SU-DHL-6 (cell line): ENCODE data around the gene GLG1.

Source experiments
- H2AFZ ChIP-seq: fragments of 200-600 bp; sonication (generic); 2 replicates; pipeline ENCODE4 v1.6.1; 2014; ENCODE audit warnings: low read depth, mild to moderate bottlenecking, moderate library complexity, mixed read lengths, antibody characterized with exemption, low read length; ENCODE audit not compliant: severe bottlenecking
- H3F3A ChIP-seq: fragments of 200-600 bp; shearing (Covaris generic); 2 replicates; pipeline ENCODE4 v1.6.0; 2016; ENCODE audit warnings: antibody characterized with exemption, mild to moderate bottlenecking; ENCODE audit not compliant: insufficient read depth
- H3K27ac ChIP-seq: fragments of 200-600 bp; sonication (generic); 2 replicates; pipeline ENCODE4 v1.5.1; 2016; ENCODE audit warnings: low read depth, mild to moderate bottlenecking, low read length, moderate library complexity, mixed read lengths
- H3K27me3 ChIP-seq: fragments of 200-600 bp; sonication (generic), shearing (Covaris generic); 2 replicates; pipeline ENCODE4 v1.6.0; 2014; ENCODE audit warnings: mild to moderate bottlenecking, low read length
- H3K36me3 ChIP-seq: fragments of 200-600 bp; sonication (generic); 2 replicates; pipeline ENCODE4 v1.6.1; 2014; ENCODE audit warnings: mild to moderate bottlenecking, low read length, mixed read lengths
- H3K4me2 ChIP-seq: fragments of 300-600, 200-600 bp; shearing (Covaris generic), sonication (generic); 2 replicates; pipeline ENCODE4 v1.6.0; 2014; ENCODE audit warnings: low read length, low read depth, mild to moderate bottlenecking; ENCODE audit not compliant: poor library complexity, severe bottlenecking
- H3K4me3 ChIP-seq: fragments of 200-600 bp; sonication (generic); 2 replicates; pipeline ENCODE4 v1.5.1; 2014; ENCODE audit warnings: antibody characterized with exemption, low read length, mild to moderate bottlenecking, mixed read lengths; ENCODE audit not compliant: insufficient read depth, poor library complexity, severe bottlenecking
- H3K79me2 ChIP-seq: fragments of 200-600 bp; sonication (generic); 2 replicates; pipeline ENCODE4 v1.6.1; 2014; ENCODE audit warnings: mild to moderate bottlenecking, low read length, moderate library complexity; ENCODE audit not compliant: insufficient read depth
- H3K9ac ChIP-seq: fragments of 200-600 bp; sonication (generic); 2 replicates; pipeline ENCODE4 v1.7.0; 2014; ENCODE audit warnings: mild to moderate bottlenecking, low read length
- H3K9me2 ChIP-seq: fragments of 200-600 bp; sonication (generic); replicated peaks from 2 replicates; pipeline ENCODE4 v1.6.1; 2014; ENCODE audit warnings: low read length; ENCODE audit not compliant: insufficient read depth
- H3K9me3 ChIP-seq: fragments of 200-600 bp; sonication (generic); 2 replicates; pipeline ENCODE4 v1.6.1; 2014; ENCODE audit warnings: low read length, mixed read lengths; ENCODE audit not compliant: insufficient read depth
- H4K20me1 ChIP-seq: fragments of 200-600 bp; sonication (generic); 2 replicates; pipeline ENCODE4 v1.6.1; 2014; ENCODE audit warnings: low read depth, mild to moderate bottlenecking, antibody characterized with exemption, low read length, moderate library complexity, mixed read lengths
- CTCF ChIP-seq: fragments of 200-600 bp; sonication (generic); IDR thresholded peaks from one replicate; pipeline ENCODE4 v1.5.1; 2017; ENCODE audit warnings: antibody characterized with exemption, mild to moderate bottlenecking, low read length, moderate library complexity; ENCODE audit not compliant: insufficient read depth, poor library complexity, severe bottlenecking
- EZH2phosphoT487 ChIP-seq: fragments of 200-600 bp; sonication (generic), shearing (Covaris generic); conservative IDR thresholded peaks from 2 replicates; pipeline ENCODE4 v1.6.1; 2018; ENCODE audit warnings: mild to moderate bottlenecking, antibody characterized with exemption, low read length, moderate library complexity, mixed read lengths

Gene GLG1

GRCh38 chr16:74591876-74592650 lies 14.9 kb downstream of the GLG1 start:
- H3K27me3 ChIP-seq = no peaks in the 10 kb centered on the region
- TF ChIP-seq EZH2phosphoT487 = no peak
- TF ChIP-seq CTCF = no peak
- no peaks in the 10 kb centered on the region for H4K20me1 ChIP-seq
- no peak overlapping the region for H3K4me3 ChIP-seq
- H3K9me2 ChIP-seq = no peaks in the 10 kb centered on the region
- H3F3A ChIP-seq = no peaks in the 10 kb centered on the region
- no peaks in the 10 kb centered on the region for H3K9me3 ChIP-seq
- no peak overlapping the region for H3K4me2 ChIP-seq
- H3K27ac ChIP-seq = no peak overlapping the region
- H3K79me2 ChIP-seq = peaks cover 20% of the 10 kb centered on the region
- H3K36me3 ChIP-seq = no peaks in the 10 kb centered on the region
- no peak overlapping the region for H2AFZ ChIP-seq
- H3K9ac ChIP-seq = no peak overlapping the region

GRCh38 chr16:74586948-74587347 lies 20.0 kb downstream of the GLG1 start:
- Histone ChIP-seq H3K27ac (no peak overlapping the region), H3K4me3 (no peak overlapping the region), H3K9me2 (no peaks in the 10 kb centered on the region), H3F3A (no peaks in the 10 kb centered on the region), H2AFZ (no peak overlapping the region), H3K36me3 (no peaks in the 10 kb centered on the region), H3K79me2 (peaks cover 24% of the 10 kb centered on the region; the same call in 1 of the 2 replicates), H3K9ac (no peak overlapping the region), H3K4me2 (no peak overlapping the region), H3K9me3 (no peaks in the 10 kb centered on the region), H4K20me1 (no peaks in the 10 kb centered on the region), H3K27me3 (no peaks in the 10 kb centered on the region)
- no peak for TF ChIP-seq EZH2phosphoT487
- TF ChIP-seq CTCF = no peak

GRCh38 chr16:74585846-74586443 lies 21.0 kb downstream of the GLG1 start:
- no peak overlapping the region for H3K9ac ChIP-seq
- no peak overlapping the region for H3K4me3 ChIP-seq
- H3K27me3 ChIP-seq = no peaks in the 10 kb centered on the region
- no peaks in the 10 kb centered on the region for H3K9me3 ChIP-seq
- H3F3A ChIP-seq = no peaks in the 10 kb centered on the region
- no peaks in the 10 kb centered on the region for H3K36me3 ChIP-seq
- H3K9me2 ChIP-seq = no peaks in the 10 kb centered on the region
- no peak overlapping the region for H2AFZ ChIP-seq
- H3K4me2 ChIP-seq = no peak overlapping the region
- peaks cover 4% of the 10 kb centered on the region; the same call in 1 of the 2 replicates for H4K20me1 ChIP-seq
- TF ChIP-seq EZH2phosphoT487 (no peak), CTCF (no peak)
- peaks cover 32% of the 10 kb centered on the region; the same call in 1 of the 2 replicates for H3K79me2 ChIP-seq
- H3K27ac ChIP-seq = no peak overlapping the region
